NT2/D1 (cell line): ENCODE results near the gene KLHL3.

Source experiments
- DNase-seq: peaks from one replicate; pipeline ENCODE4 v3.0.0-alpha.2; 2011; ENCODE audit warnings: low read depth, low spot score
- H3K27me3 ChIP-seq: 2 replicates; pipeline ENCODE4 v1.6.0; 2011; ENCODE audit warnings: mild to moderate bottlenecking; ENCODE audit not compliant: insufficient read length, insufficient read depth
- H3K36me3 ChIP-seq: 2 replicates; pipeline ENCODE4 v1.6.1; 2011; ENCODE audit warnings: mild to moderate bottlenecking, low read length, mixed read lengths; ENCODE audit not compliant: insufficient read depth, insufficient read length
- H3K4me1 ChIP-seq: 2 replicates; pipeline ENCODE4 v1.5.1; 2011; ENCODE audit not compliant: insufficient read depth, insufficient read length
- H3K4me3 ChIP-seq: 2 replicates; pipeline ENCODE4 v1.5.1; 2011; ENCODE audit warnings: low read depth; ENCODE audit not compliant: insufficient read length
- H3K9ac ChIP-seq: 2 replicates; pipeline ENCODE4 v1.6.0; 2011; ENCODE audit warnings: low read depth; ENCODE audit not compliant: insufficient read length
- H3K9me3 ChIP-seq: 2 replicates; pipeline ENCODE4 v1.5.1; 2011; ENCODE audit warnings: mild to moderate bottlenecking, low read length; ENCODE audit not compliant: insufficient read depth
- SUZ12 ChIP-seq: IDR thresholded peaks from 2 replicates; pipeline ENCODE4 v1.6.1; 2011; ENCODE audit not compliant: insufficient read length, insufficient read depth; ENCODE audit errors: extremely low read depth
- YY1 ChIP-seq: IDR thresholded peaks from 2 replicates; pipeline ENCODE4 v1.6.1; 2011; ENCODE audit not compliant: insufficient read length, insufficient read depth
- ZNF274 ChIP-seq: IDR thresholded peaks from 2 replicates; pipeline ENCODE4 v1.6.1; 2011; ENCODE audit warnings: mild to moderate bottlenecking, low read depth, low read length

The KLHL3 gene

GRCh38 chr5:137615171-137615775, 120.6 kb downstream of the KLHL3 start:
- Histone ChIP-seq H3K27me3 (no peaks in the 10 kb centered on the region), H3K4me1 (no peaks in the 10 kb centered on the region), H3K9me3 (no peaks in the 10 kb centered on the region), H3K36me3 (no peaks in the 10 kb centered on the region), H3K4me3 (no peak overlapping the region), H3K9ac (no peak overlapping the region)
- no peak for TF ChIP-seq SUZ12
- no peak for TF ChIP-seq ZNF274
- TF ChIP-seq YY1: no peak
- DNase-seq: no peak

- H3K9me3 ChIP-seq: no peaks in the 10 kb centered on the region
- DNase-seq: no peak
- TF ChIP-seq ZNF274 (no peak), SUZ12 (no peak), YY1 (no peak)
- no peak overlapping the region for H3K9ac ChIP-seq
- H3K36me3 ChIP-seq: no peaks in the 10 kb centered on the region
- no peaks in the 10 kb centered on the region for H3K27me3 ChIP-seq
- no peak overlapping the region for H3K4me3 ChIP-seq
- no peaks in the 10 kb centered on the region for H3K4me1 ChIP-seq
Observed at GRCh38 chr5:137613554-137614265, 122.2 kb downstream of the KLHL3 start.

- Histone ChIP-seq H3K9me3 (no peaks in the 10 kb centered on the region), H3K27me3 (no peaks in the 10 kb centered on the region), H3K4me3 (no peak overlapping the region), H3K36me3 (no peaks in the 10 kb centered on the region), H3K4me1 (no peaks in the 10 kb centered on the region), H3K9ac (no peak overlapping the region)
- no peak for TF ChIP-seq YY1
- no peak for TF ChIP-seq SUZ12
- TF ChIP-seq ZNF274: no peak
- no peak for DNase-seq
Observed at GRCh38 chr5:137612576-137612975, 123.3 kb downstream of the KLHL3 start.

DNA sequence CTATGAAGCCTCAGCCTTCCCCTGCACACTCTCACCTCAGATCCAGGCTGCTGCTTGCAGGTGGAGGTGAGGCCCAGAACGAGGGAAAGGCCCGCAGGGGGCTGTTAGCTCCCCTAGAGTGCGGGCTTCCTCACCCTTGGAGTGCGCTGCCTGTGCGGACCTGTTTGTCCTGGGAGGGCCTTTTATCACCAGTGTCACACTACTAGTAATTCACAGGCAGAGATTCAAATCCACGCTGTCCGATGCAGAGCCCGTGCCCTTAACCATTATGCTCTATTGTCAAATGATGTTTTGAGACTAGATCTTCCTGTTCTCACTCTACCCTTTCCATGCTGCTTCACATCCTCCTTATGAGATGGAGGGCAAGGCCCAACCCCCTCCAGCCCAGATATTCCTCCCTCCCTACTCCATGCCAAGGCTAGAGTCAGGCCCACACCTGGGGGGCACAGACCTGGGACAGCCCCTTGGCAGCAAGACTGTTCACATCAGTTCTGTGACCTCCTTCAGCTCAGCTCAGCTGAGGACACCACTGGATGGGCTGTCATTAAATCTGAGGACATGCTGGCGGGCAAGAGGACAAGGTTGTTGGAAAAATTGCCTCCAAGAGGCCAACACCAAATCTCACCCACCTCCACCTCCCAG, 124.0 kb downstream of the KLHL3 start:
- Histone ChIP-seq H3K36me3 (no peaks in the 10 kb centered on the region), H3K27me3 (no peaks in the 10 kb centered on the region), H3K4me3 (no peak overlapping the region), H3K9ac (no peak overlapping the region), H3K9me3 (no peaks in the 10 kb centered on the region), H3K4me1 (no peaks in the 10 kb centered on the region)
- TF ChIP-seq YY1 (no peak), ZNF274 (no peak), SUZ12 (no peak)
- DNase-seq: no peak

DNA sequence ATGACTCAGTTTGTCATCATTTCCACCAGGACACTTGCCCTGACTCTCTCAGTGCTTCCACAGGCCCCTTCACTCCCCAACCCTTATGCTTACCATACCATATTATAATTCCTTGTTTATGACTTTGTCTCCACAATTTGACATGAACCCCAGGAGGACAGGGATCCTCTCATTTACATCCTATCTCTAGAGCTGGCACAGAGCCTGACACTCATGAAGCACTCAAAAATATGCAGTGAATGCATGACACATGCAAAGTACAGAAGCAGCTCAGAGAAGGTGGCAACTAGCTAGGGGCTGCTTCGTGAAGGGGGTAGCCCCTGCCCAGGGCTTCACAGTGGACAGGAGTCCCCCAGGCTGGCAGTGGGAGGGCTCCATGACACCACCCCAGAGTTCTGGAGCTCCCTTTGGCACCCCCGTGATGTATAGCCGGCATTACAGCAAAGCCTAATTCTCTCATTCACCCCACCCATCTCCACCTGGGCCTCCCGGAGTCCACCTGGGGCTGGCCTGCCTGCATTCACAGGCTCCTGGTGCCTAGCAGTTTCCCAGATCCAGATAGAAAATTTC, 124.8 kb downstream of the KLHL3 start:
- no peaks in the 10 kb centered on the region for H3K36me3 ChIP-seq
- H3K27me3 ChIP-seq: no peaks in the 10 kb centered on the region
- no peaks in the 10 kb centered on the region for H3K9me3 ChIP-seq
- no peak overlapping the region for H3K9ac ChIP-seq
- TF ChIP-seq YY1: no peak
- no peak for TF ChIP-seq ZNF274
- no peak for TF ChIP-seq SUZ12
- H3K4me1 ChIP-seq: no peaks in the 10 kb centered on the region
- H3K4me3 ChIP-seq: no peak overlapping the region
- DNase-seq: no peak

GRCh38 chr5:137610598-137610997, 125.3 kb downstream of the KLHL3 start:
- H3K9ac ChIP-seq: no peak overlapping the region
- no peaks in the 10 kb centered on the region for H3K36me3 ChIP-seq
- no peaks in the 10 kb centered on the region for H3K4me1 ChIP-seq
- TF ChIP-seq ZNF274: no peak
- TF ChIP-seq YY1: no peak
- no peak for TF ChIP-seq SUZ12
- DNase-seq: no peak
- H3K4me3 ChIP-seq: no peak overlapping the region
- no peaks in the 10 kb centered on the region for H3K9me3 ChIP-seq
- no peaks in the 10 kb centered on the region for H3K27me3 ChIP-seq

DNA sequence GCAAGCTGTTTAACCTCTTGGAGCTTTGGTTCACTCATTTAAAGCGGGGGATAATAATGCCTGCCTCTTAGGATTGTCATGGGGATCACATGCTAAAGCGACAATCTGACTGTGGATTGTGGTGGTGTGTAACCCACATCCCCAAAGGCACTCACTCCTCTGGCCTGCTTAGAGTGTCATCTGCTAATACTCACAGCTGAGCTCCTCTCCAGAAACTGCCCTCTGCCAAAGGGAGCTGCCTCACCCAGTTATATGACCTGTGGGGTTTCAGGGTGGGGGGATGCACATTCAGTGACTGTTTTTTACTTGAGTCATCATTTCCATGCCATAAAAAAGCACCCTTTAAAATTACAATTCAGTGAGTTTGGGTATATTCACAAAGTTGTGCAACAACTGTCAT, 126.8 kb downstream of the KLHL3 start:
- Histone ChIP-seq H3K27me3 (no peaks in the 10 kb centered on the region), H3K9me3 (no peaks in the 10 kb centered on the region), H3K9ac (no peak overlapping the region), H3K4me1 (no peaks in the 10 kb centered on the region), H3K4me3 (no peak overlapping the region), H3K36me3 (no peaks in the 10 kb centered on the region)
- no peak for DNase-seq
- TF ChIP-seq SUZ12 (no peak), YY1 (no peak), ZNF274 (no peak)
